Activated CD8-positive, alpha-beta T cell treated with anti-CD3 and anti-CD28 coated beads, Interleukin-2, amount 10 ng/mL, durations not matched to agents 7 days and 5 days (primary cell): Measurements from ENCODE around the gene TM4SF18. TPM values are rescaled to one million over a fixed set of nuclear protein-coding genes. Genes with fewer than 3 reads are reported as not detected.

Experiments
- ATAC-seq: fragments of 150-1000 bp; cut with Tn5 transposase; one replicate; pipeline ENCODE4 v1.10.0; 2021; ENCODE audit warnings: moderate library complexity
- CTCF ChIA-PET: fragments of 350-600 bp; sonication (Branson Sonifier 250); formaldehyde crosslinking; loops from one replicate; lab custom pipeline; 2021; ENCODE audit warnings: antibody characterized with exemption; lab: Charles Lee
- POLR2A ChIA-PET: fragments of 350-600 bp; sonication (Branson Sonifier 250); formaldehyde crosslinking; loops from one replicate; lab custom pipeline; 2021; ENCODE audit warnings: antibody characterized with exemption; lab: Charles Lee
- DNase-seq: peaks from one replicate; pipeline ENCODE4 v3.0.0-alpha.2; 2020
- H3K27ac Mint-ChIP-seq: one replicate; pipeline ENCODE4 v1.8.0; 2021; ENCODE audit warnings: mild to moderate bottlenecking, mixed read lengths
- H3K27me3 Mint-ChIP-seq: one replicate; pipeline ENCODE4 v1.8.0; 2021; ENCODE audit warnings: low read depth, mixed read lengths
- H3K36me3 Mint-ChIP-seq: one replicate; pipeline ENCODE4 v1.8.0; 2021; ENCODE audit warnings: low read depth, mixed read lengths
- H3K4me1 Mint-ChIP-seq: one replicate; pipeline ENCODE4 v1.8.0; 2021; ENCODE audit warnings: low read depth, mixed read lengths
- H3K4me3 Mint-ChIP-seq: one replicate; pipeline ENCODE4 v1.8.0; 2021; ENCODE audit warnings: mild to moderate bottlenecking, mixed read lengths
- H3K9me3 Mint-ChIP-seq: one replicate; pipeline ENCODE4 v1.8.0; 2022; ENCODE audit warnings: mixed read lengths; ENCODE audit not compliant: insufficient read depth
- total RNA-seq, 2 experiments: library from RNA; stranded (reverse); gene quantifications; one replicate each; pipeline ENCODE4 v1.2.3, GENCODE V29; 2021

Gene TM4SF18
- total RNA-seq, 2 experiments from 2014 or later: not detected

DNA sequence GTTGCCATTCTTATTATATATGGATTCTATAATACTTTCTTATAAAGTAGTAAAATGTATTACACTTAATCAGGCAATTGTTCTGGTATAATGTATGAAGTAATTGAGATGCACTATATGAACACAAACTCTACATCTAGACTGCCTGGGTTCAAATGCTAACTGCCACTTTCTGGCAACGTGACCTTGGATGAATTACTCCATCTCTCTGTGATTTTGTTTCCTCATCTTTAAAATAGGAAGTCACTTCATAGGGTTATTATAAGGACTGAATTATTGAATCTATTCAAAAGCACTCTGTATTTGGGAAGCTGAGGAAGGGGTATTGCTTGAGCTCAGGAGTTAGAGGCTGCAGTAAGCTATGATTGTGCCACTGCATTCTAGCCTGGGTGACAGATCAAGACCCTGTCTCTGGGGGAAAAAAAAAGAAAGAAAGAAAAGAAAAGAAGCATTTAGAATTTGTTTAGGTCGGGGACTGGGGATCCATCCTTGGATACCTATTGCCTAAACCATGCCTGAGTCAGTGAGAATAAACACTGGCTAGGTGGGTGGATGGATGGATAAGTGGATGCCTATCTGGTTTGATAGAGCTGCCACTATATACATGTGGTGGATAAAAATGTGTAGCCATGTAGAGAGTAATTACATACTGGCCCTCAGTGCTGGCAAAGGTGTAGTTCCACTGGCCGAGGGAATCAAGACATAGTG lies 41.5 kb upstream of the TM4SF18 start:
- ChIA-PET CTCF (no interaction called here), POLR2A (no interaction called here)
- Mint-ChIP-seq H3K27me3 (peaks cover 11% of the 10 kb centered on the region), H3K36me3 (no peaks in the 10 kb centered on the region), H3K9me3 (no peaks in the 10 kb centered on the region), H3K4me1 (no peaks in the 10 kb centered on the region), H3K4me3 (no peak overlapping the region), H3K27ac (no peak overlapping the region)
- no peak for DNase-seq
- no peak for ATAC-seq

DNA sequence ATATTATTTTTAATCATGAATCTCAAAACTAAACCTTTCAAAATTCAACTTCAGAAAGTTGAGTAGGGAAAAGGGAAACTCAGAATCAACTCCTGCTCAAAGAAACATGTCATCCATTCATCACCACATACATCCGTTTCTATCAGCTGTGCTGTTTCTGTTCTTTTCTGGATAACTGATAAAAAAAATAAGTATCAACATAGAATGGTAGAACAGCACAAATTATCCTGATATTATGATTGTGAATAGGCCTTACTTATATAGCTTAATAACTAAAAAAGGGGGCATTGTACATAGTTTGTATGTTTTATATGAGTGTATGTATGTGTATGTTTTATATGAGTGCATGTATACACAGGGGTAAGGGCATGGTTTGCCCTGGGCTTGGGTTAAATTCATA lies 41.0 kb upstream of the TM4SF18 start:
- H3K4me1 Mint-ChIP-seq: no peaks in the 10 kb centered on the region
- no peak overlapping the region for H3K27ac Mint-ChIP-seq
- no peaks in the 10 kb centered on the region for H3K9me3 Mint-ChIP-seq
- no peak for DNase-seq
- no peak overlapping the region for H3K4me3 Mint-ChIP-seq
- H3K27me3 Mint-ChIP-seq: peaks cover 11% of the 10 kb centered on the region
- no peak for ATAC-seq
- POLR2A ChIA-PET: no interaction called here
- no peaks in the 10 kb centered on the region for H3K36me3 Mint-ChIP-seq
- CTCF ChIA-PET: no interaction called here

DNA sequence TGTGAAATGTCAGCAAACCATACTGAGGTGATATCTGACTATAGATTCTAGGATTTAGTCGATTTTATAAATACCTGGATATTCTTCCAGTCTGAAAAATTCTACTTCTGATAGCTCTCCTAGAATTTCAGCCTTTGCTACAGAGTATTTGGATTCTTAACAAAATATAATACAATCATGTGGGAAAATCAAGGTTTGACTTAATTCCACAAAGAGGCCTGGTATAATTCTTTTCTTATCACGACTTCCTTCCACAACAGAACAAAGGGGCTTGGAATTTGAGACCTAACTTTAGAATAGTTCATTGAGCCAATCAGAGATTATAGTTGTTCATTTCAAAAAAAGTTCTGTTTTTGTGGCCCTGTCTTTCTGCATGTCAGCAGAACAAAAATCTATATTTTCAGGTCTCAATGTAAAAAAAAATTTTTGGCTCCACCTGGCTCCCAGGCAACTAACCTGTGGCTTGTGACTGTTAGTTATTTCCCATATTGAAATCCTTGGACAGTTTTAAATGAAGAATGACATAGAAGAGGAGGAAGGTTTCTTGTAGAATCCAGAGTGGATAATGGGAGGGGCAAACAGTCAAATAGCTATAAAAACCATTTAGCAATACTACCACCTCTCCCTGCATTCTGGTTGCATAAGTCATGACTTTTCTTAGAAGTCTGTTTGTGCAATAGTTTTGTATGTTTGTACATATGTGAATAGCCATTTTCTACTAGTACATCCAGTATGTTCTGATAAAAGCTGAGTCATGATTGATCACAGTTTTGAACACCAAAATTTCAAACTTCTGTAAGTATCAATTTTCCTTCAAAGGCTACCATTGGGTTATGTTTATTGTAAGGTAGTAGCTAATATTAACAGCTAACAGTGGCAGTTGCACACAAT lies 40.0 kb upstream of the TM4SF18 start:
- H3K27ac Mint-ChIP-seq: no peak overlapping the region
- ChIA-PET POLR2A (no interaction called here), CTCF (interaction anchor here (0.8 kb wide), 1 partner anchor 1952 kb away, joined by 3 read pairs; no protein-coding TSS in a partner anchor)
- no peak for ATAC-seq
- H3K36me3 Mint-ChIP-seq: no peaks in the 10 kb centered on the region
- H3K9me3 Mint-ChIP-seq: no peaks in the 10 kb centered on the region
- peaks cover 11% of the 10 kb centered on the region for H3K27me3 Mint-ChIP-seq
- H3K4me3 Mint-ChIP-seq: no peak overlapping the region
- H3K4me1 Mint-ChIP-seq: no peaks in the 10 kb centered on the region
- no peak for DNase-seq

DNA sequence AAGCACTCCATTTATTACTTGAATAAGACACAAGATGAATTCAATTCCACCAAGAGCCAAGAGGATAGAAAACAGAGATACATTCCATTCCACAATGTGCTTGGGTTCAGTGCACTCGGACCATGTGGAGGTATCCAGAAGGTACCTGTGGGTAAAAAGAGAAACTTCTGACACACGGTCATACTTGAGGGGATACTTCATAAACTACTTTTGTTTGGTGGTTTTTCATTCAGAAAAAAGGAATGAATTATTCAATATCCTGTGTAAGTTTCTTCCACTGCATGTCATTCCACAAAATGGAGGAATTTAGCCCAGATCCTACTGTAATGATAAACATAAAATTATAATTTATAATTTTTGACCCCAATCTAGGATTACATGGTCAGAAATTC lies 38.3 kb upstream of the TM4SF18 start:
- DNase-seq: no peak
- Mint-ChIP-seq H3K4me1 (no peaks in the 10 kb centered on the region), H3K9me3 (no peaks in the 10 kb centered on the region), H3K27me3 (peaks cover 8% of the 10 kb centered on the region), H3K36me3 (no peaks in the 10 kb centered on the region), H3K4me3 (no peak overlapping the region), H3K27ac (no peak overlapping the region)
- ATAC-seq: no peak
- POLR2A ChIA-PET: no interaction called here
- CTCF ChIA-PET: no interaction called here

DNA sequence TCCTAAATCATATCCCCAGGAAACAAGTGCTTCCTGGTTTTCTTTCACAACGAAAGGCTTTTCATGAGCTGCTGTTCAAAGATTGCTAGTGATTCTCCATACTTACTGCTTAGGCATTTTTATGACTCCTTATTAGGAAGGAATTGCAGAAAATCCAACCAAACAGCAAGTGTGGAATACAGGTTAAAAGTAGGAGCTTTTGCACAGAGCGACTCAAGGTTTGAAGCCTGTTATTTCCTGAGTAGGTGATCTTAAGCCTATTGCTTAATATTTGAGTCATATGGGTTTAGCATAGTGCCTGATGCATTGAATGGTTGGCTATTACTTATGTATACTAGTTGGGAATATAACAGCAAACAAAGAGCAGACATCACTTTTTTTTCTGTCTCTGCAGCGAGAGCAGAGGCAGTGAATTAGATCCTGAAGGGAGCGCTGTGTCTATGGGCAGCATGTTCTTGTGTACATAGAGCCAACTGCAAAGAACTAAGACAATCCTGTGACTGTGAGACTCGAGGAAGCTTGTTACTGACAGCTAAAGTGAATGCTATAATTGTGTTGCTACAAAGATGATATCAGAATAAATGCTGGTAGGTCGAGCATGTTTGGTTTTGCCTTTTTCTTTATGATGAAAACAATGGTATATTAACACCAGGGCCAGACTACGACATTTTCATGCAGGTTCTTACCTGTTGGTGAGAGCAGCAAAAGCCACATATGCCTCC lies 37.7 kb upstream of the TM4SF18 start:
- peaks cover 8% of the 10 kb centered on the region for H3K27me3 Mint-ChIP-seq
- no peak for DNase-seq
- H3K4me3 Mint-ChIP-seq: no peak overlapping the region
- ATAC-seq: no peak
- H3K9me3 Mint-ChIP-seq: no peaks in the 10 kb centered on the region
- H3K36me3 Mint-ChIP-seq: no peaks in the 10 kb centered on the region
- POLR2A ChIA-PET: no interaction called here
- CTCF ChIA-PET: interaction anchor here (1.4 kb wide), 1 partner anchor 14 kb away, joined by 3 read pairs; no protein-coding TSS in a partner anchor
- no peak overlapping the region for H3K27ac Mint-ChIP-seq
- H3K4me1 Mint-ChIP-seq: no peaks in the 10 kb centered on the region

DNA sequence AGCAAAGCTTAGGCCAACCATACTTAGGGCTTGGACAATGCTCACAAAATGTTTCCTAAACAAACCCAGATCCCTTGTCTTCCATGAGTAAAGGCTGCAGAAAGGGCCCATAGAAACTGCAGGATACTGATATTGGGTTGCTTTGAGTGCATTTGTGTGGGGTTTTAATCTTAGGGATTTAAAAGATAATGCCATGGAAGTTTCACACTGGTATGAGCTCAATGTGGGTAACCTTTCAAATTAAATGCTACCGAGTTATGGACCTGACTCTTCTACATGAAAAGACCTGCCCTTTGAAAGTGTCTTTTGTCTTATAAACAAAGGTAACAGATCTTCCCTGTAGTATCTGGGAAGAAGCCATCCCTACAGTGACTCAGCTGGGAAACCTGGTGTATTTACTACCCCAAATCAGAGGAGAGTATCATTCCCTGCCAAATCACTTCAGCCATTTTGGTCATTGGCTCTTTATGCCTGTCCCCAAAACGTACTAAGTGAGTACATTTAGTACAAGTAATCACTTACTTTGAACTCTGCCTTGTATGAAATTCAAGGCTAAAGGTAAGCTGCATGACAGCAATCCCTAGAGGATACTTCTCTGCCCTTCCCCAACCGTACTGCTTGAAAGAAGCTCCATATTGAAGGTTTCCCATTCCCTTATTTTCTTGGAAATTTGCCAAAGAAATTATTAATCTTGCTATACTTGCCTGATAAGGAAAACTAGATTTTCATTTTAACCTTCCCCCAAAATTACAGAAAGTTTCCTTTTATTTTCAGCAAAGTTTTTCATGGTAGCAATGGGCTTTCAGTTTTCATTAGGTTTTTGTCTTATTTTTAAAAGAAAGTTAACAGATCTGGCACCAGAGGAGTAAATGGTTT lies 36.8 kb upstream of the TM4SF18 start:
- no peak overlapping the region for H3K4me3 Mint-ChIP-seq
- DNase-seq: no peak
- peaks cover 8% of the 10 kb centered on the region for H3K27me3 Mint-ChIP-seq
- CTCF ChIA-PET: interaction anchor here (1.4 kb wide), 1 partner anchor 13 kb away, joined by 3 read pairs; no protein-coding TSS in a partner anchor
- no peaks in the 10 kb centered on the region for H3K4me1 Mint-ChIP-seq
- H3K9me3 Mint-ChIP-seq: no peaks in the 10 kb centered on the region
- no peak overlapping the region for H3K27ac Mint-ChIP-seq
- H3K36me3 Mint-ChIP-seq: no peaks in the 10 kb centered on the region
- POLR2A ChIA-PET: no interaction called here
- ATAC-seq: no peak

DNA sequence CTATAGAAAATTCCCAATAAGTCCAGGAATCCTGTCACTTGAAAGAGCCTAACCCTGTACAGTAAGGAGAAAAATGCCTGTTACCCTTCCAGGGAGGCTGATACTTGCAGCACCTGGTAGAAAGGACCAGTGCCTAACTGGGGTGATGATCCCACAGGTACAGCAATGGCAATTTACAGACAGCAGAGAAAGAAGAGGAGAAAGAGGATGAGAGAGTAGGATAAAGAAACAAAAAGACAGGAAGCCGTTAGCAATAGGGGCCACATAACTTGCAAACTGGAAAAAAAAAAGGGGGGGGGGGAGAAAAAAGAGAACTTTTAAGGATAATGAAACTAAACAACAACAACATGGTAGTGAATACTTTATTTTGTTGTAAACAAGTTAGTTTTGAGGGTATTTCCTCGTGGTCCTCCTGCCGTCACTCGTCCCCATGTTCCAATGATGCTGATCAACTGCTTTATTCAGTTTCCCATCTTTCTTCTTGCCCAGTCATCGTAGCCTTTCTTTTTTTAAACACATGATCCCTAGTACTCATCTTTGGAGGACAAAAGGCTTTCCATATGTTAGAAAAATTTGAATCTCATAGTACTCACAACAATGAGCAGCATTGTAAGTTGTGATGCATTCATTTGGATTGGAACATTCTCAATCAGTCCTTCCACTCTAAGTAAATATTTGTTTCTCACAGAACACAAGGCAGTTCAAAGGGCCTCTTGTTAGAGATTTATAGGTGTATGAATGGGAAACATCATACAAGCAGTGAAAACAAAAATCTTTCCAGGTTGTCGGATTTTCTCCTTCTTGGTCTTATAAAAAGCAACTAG lies 35.5 kb upstream of the TM4SF18 start:
- no peak overlapping the region for H3K27ac Mint-ChIP-seq
- CTCF ChIA-PET: no interaction called here
- no peak for DNase-seq
- H3K9me3 Mint-ChIP-seq: no peaks in the 10 kb centered on the region
- H3K4me3 Mint-ChIP-seq: no peak overlapping the region
- peaks cover 5% of the 10 kb centered on the region for H3K27me3 Mint-ChIP-seq
- POLR2A ChIA-PET: no interaction called here
- no peaks in the 10 kb centered on the region for H3K4me1 Mint-ChIP-seq
- no peak for ATAC-seq
- H3K36me3 Mint-ChIP-seq: no peaks in the 10 kb centered on the region

DNA sequence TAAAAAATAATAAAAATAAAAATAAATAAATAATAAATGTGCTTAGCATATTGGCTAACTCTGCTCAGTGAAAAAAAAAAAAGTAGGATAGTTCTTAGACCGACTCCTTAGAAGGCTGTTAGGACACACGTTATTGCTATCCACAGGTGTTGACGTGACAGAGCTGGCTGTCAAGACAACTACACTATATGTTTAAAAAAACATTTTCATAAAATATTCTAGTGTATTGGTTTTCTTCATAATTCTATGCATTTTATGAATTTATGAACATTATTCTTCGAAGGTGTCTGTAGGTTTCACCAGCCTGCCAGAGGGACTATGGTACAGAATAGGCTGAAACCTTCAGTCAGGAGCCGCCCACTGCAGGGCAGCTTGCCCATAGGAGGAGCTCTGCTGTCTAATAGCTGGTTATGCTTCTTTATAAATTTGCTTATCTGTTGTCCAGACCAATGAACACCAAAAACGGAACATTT lies 34.8 kb upstream of the TM4SF18 start:
- H3K4me3 Mint-ChIP-seq: no peak overlapping the region
- no peaks in the 10 kb centered on the region for H3K36me3 Mint-ChIP-seq
- no peak for DNase-seq
- H3K27ac Mint-ChIP-seq: no peak overlapping the region
- ATAC-seq: no peak
- POLR2A ChIA-PET: no interaction called here
- CTCF ChIA-PET: no interaction called here
- no peaks in the 10 kb centered on the region for H3K9me3 Mint-ChIP-seq
- peaks cover 7% of the 10 kb centered on the region for H3K27me3 Mint-ChIP-seq
- no peaks in the 10 kb centered on the region for H3K4me1 Mint-ChIP-seq

DNA sequence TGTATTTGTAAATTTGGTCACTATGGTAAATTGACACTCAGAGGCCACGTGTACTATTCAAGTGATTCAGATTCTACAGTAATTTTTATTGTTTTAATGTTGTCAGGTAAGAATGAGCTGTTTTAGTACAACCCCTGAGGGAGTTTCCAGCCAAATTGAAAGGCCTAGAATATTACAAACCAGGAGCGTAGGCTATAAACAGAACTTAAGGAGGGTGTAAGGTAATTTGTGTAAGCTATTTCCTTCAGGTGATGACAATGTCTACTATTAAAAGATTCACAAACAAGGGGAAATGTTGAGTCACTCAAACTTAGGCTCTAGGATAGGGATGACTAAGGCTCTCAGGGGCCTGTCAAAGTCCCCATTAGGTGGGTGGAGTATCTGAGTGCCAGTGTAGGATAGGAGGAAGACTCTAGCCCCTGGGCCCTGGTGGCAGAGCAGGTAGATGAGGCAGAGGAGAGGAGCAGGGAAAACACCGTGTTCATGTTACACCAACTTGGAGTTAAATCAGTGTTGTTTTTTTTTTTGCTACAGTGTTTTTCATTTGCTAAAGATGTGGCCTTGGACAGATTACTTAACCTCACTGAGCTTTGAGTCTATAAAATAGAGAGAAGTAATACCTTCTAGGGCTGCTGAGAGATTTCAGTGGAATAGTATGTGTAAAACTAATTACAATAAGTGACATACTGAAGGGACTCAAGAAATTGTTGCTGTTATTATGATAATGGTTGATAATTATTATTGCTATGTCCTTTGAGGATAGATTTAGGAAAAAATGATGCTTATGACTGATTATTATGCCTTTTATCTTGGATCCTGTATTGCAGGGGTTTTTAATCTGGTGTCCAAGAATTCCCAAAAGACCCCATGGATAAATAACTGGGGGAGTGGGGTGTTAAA lies 33.8 kb upstream of the TM4SF18 start:
- no peak for DNase-seq
- Mint-ChIP-seq H3K27me3 (peaks cover 5% of the 10 kb centered on the region), H3K9me3 (no peaks in the 10 kb centered on the region), H3K4me1 (no peaks in the 10 kb centered on the region), H3K36me3 (no peaks in the 10 kb centered on the region), H3K27ac (no peak overlapping the region), H3K4me3 (no peak overlapping the region)
- CTCF ChIA-PET: no interaction called here
- POLR2A ChIA-PET: no interaction called here
- ATAC-seq: no peak

DNA sequence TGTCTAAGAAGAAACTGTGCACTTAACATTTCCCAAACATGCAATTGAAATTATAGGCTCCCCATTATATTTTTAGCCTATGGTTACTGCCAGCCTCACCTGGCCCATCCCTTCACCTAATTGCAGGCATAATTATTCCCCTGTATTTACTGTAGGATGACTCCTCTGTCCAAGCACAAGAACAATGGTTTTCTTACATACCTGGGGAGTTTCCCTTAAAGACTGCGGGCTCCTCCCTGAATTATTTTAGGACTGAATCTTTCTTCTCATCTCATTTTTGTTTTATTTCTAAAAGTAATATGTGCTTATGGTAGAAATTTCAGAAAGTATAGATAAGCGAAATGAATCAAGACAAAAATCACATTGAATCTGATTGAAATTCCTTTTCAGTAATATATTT lies 32.6 kb upstream of the TM4SF18 start:
- Mint-ChIP-seq H3K9me3 (no peaks in the 10 kb centered on the region), H3K27ac (no peak overlapping the region), H3K27me3 (peaks cover 2% of the 10 kb centered on the region), H3K4me1 (no peaks in the 10 kb centered on the region), H3K4me3 (no peak overlapping the region), H3K36me3 (no peaks in the 10 kb centered on the region)
- DNase-seq: no peak
- ATAC-seq: no peak
- CTCF ChIA-PET: no interaction called here
- POLR2A ChIA-PET: no interaction called here
